ENCODE results near the gene FLNB. TPM values are rescaled to one million over a fixed set of nuclear protein-coding genes. Genes with fewer than 3 reads are reported as not detected.

FLNB gene
- total and polyA plus RNA-seq, 9 of the 15 experiments (the other 6 are each of a cell fraction or from before 2014, with no cell fraction given) = 9.4 to 48.1 (median 25.6) TPM

GRCh38 chr3:58173669-58174398 lies 165.6 kb downstream of the FLNB start:
- peaks cover 2% of the 10 kb centered on the region for H3K9me1 ChIP-seq (ENCODE audit: control insufficient read depth, insufficient read depth, low read length)
- WGBS (ENCODE audit: insufficient coverage, low coverage, missing lambda C conversion rate) = 30% methylated on average over 10 of the region's 12 CpGs
- in situ Hi-C loops (cut with MboI) (loop anchor here (25.0 kb wide), 1 partner anchor 162 kb away; the partner anchor contains the start of gene FLNB), intact Hi-C loops (cut with micrococcal nuclease) (loop anchor here (1.0 to 10.0 kb wide), 3 partner anchors 166 to 309 kb away; partner anchors contain the start of gene FLNB)
- H3K4me3 ChIP-seq = no peak overlapping the region
- peak; percentile 17 to 61 (median 34) for DNase-seq (ENCODE audit: extremely low read depth in 1 of 4, low spot score in 3 of 4)
- BruUV-seq (replicated peaks) = no TSS peak
- POLR2A ChIA-PET = interaction anchor here (1.3 to 1.5 kb wide), 2 partner anchors 153 to 175 kb away, joined by 3 to 4 read pairs; no protein-coding TSS in a partner anchor
- CTCF ChIA-PET (ENCODE audit: low intra/inter-chr PET ratio) = interaction anchor here (0.7 to 1.0 kb wide), 3 partner anchors 165 to 309 kb away, joined by 3 read pairs; no protein-coding TSS in a partner anchor
- H3K4me2 ChIP-seq (ENCODE audit: insufficient read depth, low read length) = peak overlapping the region; percentile 60
- H3K27ac ChIP-seq (ENCODE audit: extremely low read depth, low read depth, low read length) = peak overlapping the region; percentile 43; the same call in 1 of the 3 replicates
- no peak overlapping the region for H2AFZ ChIP-seq (ENCODE audit: low read depth, low read length)
- H3K9ac ChIP-seq (ENCODE audit: insufficient read depth in 1 of 2, low read depth in 2 of 2, low read length in 2 of 2) = peak overlapping the region; percentile 24 to 30; a peak in 3 of 4 replicates
- H4K20me1 ChIP-seq (replicated peaks; ENCODE audit: control insufficient read depth, insufficient read depth, low read length) = no peaks in the 10 kb centered on the region
- peaks cover 37 to 38% of the 10 kb centered on the region in 2 experiments for H3K4me1 ChIP-seq (replicated peaks in 1 of 2; ENCODE audit: control insufficient read depth in 2 of 2, insufficient read depth in 2 of 2, low read length in 2 of 2)
- FAIRE-seq = no peak
- H3K27me3 ChIP-seq (ENCODE audit: control insufficient read depth in 2 of 2, insufficient read depth in 2 of 2, low read length in 2 of 2) = no peaks in the 10 kb centered on the region
- no peaks in the 10 kb centered on the region for H3K79me2 ChIP-seq (ENCODE audit: control insufficient read depth, insufficient read depth, low read length)
- peaks cover 20% of the 10 kb centered on the region; the same call in 1 of the 3 replicates for H3K36me3 ChIP-seq (ENCODE audit: control insufficient read depth, insufficient read depth, low read length)
- peak; percentile 73 for ATAC-seq
- no peaks in the 10 kb centered on the region for H3K9me3 ChIP-seq (replicated peaks; ENCODE audit: control insufficient read depth, insufficient read depth, low read depth, low read length)
- TF ChIP-seq SMC3 (conservative IDR thresholded peaks at IDR 0.05; ENCODE audit: insufficient read depth, low read depth, low read length) (peak; percentile 58; the same call in 1 of the 2 replicates), FOXO4 (CRISPR knock-in tag; IDR thresholded peaks at IDR 0.05) (no peak), ZBTB33 (CRISPR knock-in tag; IDR thresholded peaks at IDR 0.05) (peak; percentile 62), REST (IDR thresholded peaks at IDR 0.05; ENCODE audit: borderline replicate concordance) (peak; percentile 64; the same call in 1 of the 2 replicates), REST (CRISPR knock-in tag; IDR thresholded peaks at IDR 0.05; ENCODE audit: low read depth) (no peak)

Data from K562 (cell line).